GM21447 (cell line): ENCODE results near the gene UQCRC2.
"Not testable (repeated sequence)": the region's sequence is repeated elsewhere in the genome, so short reads cannot be mapped to it uniquely, and the experiment has no call there.

Experiments
- ATAC-seq: cut with Tn5 transposase; IDR thresholded peaks from one replicate; pipeline ENCODE4 v1.9.1; 2021; ENCODE audit not compliant: unreplicated experiment

UQCRC2 gene

GRCh38 chr16:21980032-21980431 lies 26.9 kb downstream of the UQCRC2 start:
- ATAC-seq, result no peak

- ATAC-seq, result no peak
Measured at GRCh38 chr16:21982108-21982507, 28.9 kb downstream of the UQCRC2 start.

GRCh38 chr16:21984062-21984461 lies 30.9 kb downstream of the UQCRC2 start:
- no peak for ATAC-seq

- no peak for ATAC-seq
Measured at GRCh38 chr16:21985524-21985923, 32.4 kb downstream of the UQCRC2 start.

- no peak for ATAC-seq
Measured at GRCh38 chr16:21986692-21987246, 33.6 kb downstream of the UQCRC2 start.

- ATAC-seq, result no peak
Measured at GRCh38 chr16:21987498-21987897, 34.3 kb downstream of the UQCRC2 start.

- no peak for ATAC-seq
Measured at GRCh38 chr16:21989133-21989532, 36.0 kb downstream of the UQCRC2 start.

- ATAC-seq, result no peak
Measured at GRCh38 chr16:21989751-21990150, 36.6 kb downstream of the UQCRC2 start.

GRCh38 chr16:21990381-21990944 lies 37.3 kb downstream of the UQCRC2 start:
- ATAC-seq, result no peak

- no peak for ATAC-seq
Measured at GRCh38 chr16:21991621-21992020, 38.5 kb downstream of the UQCRC2 start.

- no peak for ATAC-seq
Measured at GRCh38 chr16:21994856-21995465, 41.8 kb downstream of the UQCRC2 start.

GRCh38 chr16:21996923-21997696 lies 43.9 kb downstream of the UQCRC2 start:
- ATAC-seq, result no peak

GRCh38 chr16:21997697-21998480 lies 44.7 kb downstream of the UQCRC2 start:
- no peak for ATAC-seq

- no peak for ATAC-seq
Measured at GRCh38 chr16:22001591-22001990, 48.4 kb downstream of the UQCRC2 start.

- ATAC-seq, result not testable (repeated sequence)
Measured at GRCh38 chr16:22002047-22002446, 48.9 kb downstream of the UQCRC2 start.

- no peak for ATAC-seq
Measured at GRCh38 chr16:22003195-22003594, 50.0 kb downstream of the UQCRC2 start.

GRCh38 chr16:22004341-22004740 lies 51.2 kb downstream of the UQCRC2 start:
- no peak for ATAC-seq

- ATAC-seq, result no peak
Measured at GRCh38 chr16:22005746-22006145, 52.6 kb downstream of the UQCRC2 start.

GRCh38 chr16:22006636-22007035 lies 53.5 kb downstream of the UQCRC2 start:
- no peak for ATAC-seq

GRCh38 chr16:22007159-22007508 lies 54.0 kb downstream of the UQCRC2 start:
- ATAC-seq, result no peak

GRCh38 chr16:22007509-22008214 lies 54.5 kb downstream of the UQCRC2 start, which contains the start of gene MOSMO:
MOSMO (plus strand) TSS chr16:22008111; CDS start chr16:22008302, 191 bp downstream.
- ATAC-seq, result no peak
